Peyer's patch (tissue), 4 donors: ENCODE results near the gene EBLN2.

Experiments
- CTCF ChIP-seq, 6 experiments: fragments of 450-650 bp in 4 of 6; fragments of 200-600 bp in 2 of 6; sonication (generic) in 1 of 6; IDR thresholded peaks; one replicate each; pipeline ENCODE4 v1.5.1; 2017 to 2019; ENCODE audit warnings: antibody characterized with exemption in 6 of 6, mild to moderate bottlenecking in 3 of 6, moderate library complexity in 1 of 6
- POLR2A ChIP-seq, 2 donors: fragments of 450-650 bp; IDR thresholded peaks; one replicate each; pipeline ENCODE4 v1.5.1; 2017; ENCODE audit warnings: antibody characterized with exemption in 2 of 2, mild to moderate bottlenecking in 2 of 2, moderate library complexity in 2 of 2

- TF ChIP-seq CTCF (IDR thresholded peaks at IDR 0.05) (peak in 5 of 6 experiments; percentile 40 to 85 (median 80)), POLR2A (IDR thresholded peaks at IDR 0.05) (no peak)
Observed at GRCh38 chr3:73086071-73086494, 24.6 kb downstream of the EBLN2 start.
